HG03280 (cell line): ENCODE measurements around the gene YY1.
"Not testable (repeated sequence)": the region's sequence is repeated elsewhere in the genome, so short reads cannot be mapped to it uniquely, and the experiment has no call there.

ENCODE experiments used
- ATAC-seq: cut with Tn5 transposase; IDR thresholded peaks from one replicate; pipeline ENCODE4 v1.9.1; 2021; ENCODE audit warnings: mild to moderate bottlenecking, moderate library complexity; ENCODE audit not compliant: unreplicated experiment

The YY1 gene

DNA sequence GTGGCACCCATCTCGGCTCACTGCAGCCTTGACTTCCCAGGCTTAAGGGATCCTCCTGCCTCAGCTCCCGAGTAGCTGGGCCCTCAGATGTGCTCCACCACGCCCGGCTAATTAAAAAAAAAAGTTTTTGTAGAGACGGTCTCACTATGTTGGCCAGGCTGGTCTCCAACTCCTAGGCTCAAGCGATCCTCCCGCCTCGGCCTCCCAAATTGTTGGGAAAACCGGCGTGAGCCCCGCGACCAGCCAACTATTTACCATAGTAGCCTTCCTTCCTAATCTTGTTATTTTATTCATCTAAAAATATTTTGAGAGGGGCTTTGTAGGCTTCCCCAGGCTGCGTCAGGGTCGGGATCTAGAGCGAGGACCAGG, 25.4 kb upstream of the YY1 start:
- no peak for ATAC-seq

DNA sequence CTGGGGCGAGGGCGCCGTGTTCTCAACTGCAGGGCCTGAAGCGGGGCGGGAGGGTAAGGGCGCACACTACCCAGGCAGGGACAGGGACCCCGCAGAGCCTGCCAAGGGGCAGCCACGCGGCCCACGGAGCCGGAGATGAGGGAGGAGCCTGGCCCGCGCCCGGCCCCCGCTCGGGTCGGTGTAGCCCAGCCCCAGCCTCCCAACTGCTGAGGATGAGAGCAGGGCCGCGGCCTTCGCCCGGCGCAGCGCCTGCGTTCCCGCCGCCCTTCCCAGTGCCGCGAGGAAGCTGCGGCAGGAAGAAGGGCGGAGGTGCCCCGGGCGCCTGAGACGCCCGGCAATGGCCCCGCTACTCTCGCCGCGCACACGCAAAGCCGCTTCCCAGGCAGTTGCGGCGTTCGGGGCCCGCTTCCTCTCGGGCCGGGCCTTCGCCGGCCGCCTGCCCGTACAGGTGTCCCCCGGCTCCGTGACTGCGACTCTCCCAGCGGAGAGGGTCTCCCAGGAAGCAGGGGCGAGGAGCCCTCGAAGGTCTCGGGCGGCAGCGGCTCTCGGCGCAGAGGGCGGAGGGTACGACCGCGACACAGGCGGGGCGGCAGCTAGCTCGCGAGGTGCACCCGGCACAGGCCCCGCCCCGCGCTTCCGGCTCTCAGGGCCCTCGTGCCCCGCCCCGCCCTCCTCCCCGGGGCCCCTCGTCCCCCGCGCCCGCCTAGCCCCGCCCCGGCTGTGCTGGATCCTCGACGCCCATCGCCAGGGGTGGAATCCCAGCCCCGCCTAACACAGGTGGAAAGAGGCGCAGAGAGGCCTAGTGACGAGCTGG, 24.8 kb upstream of the YY1 start:
- peak; percentile 93 for ATAC-seq

DNA sequence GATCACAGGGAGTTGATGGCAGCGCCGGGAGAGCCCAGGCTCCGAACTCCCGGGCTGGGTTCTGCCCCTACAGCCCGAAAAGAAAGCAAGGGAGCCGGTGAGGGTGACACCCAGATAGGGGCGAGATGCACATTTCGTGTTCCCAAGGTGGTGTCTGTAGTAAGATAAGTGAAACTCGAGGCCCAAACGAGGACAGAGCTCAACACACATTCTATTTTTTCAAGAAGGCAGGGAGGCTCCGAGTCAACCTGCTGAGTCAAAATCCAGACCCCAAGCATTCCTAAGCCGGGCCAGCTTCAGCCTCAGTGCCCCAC, 24.2 kb upstream of the YY1 start:
- no peak for ATAC-seq

DNA sequence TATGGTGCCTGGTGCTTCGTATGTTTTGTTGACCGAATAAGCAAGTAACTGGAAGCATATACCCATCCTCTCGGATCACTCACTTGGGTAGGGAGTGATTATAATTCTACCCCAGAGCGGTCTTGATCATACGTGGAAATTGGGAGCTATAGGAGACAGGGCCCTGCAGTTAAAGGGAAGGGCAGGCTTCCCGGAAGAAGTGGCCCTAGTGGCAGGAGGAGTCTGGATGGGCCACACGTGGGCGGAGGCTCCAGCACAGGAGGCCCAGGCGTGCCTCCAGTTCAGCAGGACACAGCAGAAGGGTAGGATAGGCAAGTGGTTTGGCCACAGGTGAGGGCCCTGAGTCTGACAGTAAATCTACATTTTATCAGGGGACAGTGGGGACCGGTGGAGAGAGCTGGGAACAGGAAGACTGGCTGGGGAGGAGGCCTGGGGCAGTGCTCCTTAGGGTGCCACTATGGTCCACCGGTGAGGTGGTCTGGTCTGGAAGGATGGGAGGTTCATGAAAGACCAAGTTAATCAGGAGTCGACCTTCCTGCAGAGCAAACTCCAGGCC, 23.5 kb upstream of the YY1 start:
- ATAC-seq: no peak

DNA sequence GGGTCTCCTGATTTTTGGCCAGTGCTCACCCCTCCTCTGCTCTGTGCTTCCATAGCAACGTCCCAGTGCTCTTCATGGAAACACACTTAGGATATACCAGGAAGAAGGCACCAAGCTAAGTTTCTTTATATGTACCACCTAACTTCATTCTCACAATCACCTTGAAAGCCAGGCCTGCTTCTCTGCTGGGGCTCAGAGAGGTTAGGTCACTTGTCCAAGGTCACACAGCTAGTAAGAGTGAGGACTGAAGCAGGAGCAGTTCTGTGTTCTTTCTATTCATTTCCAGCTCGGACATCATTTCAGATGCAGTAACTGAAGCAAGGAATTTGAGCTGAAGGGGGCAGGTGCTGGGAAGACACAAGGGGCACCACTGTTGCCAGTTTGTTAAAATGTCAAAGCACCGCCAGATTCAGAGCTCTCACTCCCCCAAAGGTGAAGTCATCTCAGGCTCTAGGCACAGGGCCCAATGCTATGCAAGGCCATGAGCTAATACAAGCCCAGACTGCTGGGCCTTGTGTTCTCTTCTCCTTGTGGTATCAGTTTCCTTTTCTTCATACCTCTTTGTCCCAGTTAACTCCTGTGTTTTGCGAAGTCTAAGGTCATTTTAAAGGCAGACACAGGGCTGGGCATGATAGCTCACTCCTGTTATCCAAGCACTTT, 19.7 kb upstream of the YY1 start:
- no peak for ATAC-seq

DNA sequence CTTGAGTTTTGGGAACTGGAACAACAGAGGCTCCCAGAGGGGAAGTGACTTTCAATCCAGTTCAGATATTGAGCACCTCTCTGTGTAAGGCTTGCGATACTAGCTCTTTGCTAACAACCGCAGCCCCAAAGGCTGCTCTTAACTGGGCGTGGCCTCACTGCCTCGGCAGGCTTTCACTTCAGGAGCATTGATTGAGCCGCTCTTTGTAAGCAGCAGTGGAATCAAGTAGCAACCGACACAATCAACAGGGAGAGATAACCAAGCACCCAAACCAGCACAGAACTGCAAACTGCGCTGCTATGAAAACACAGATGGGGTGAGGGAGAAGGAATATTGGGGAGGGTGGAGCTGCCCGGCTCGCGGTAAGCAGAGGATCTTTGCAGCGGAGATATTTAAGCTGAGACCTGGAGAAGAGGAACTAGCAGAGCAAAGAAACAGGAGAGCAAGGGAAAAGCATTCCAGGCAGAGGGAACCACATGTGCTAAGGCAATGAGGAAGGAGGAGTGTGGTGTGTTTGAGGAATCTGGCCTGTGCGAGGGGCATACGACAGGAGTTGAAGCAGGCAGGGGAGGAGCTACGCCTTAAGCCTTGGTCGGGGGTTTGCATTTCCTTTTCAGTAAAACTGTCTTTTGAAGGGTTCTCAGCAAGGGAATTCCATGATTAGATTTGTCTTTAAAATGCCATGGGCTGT, 17.3 kb upstream of the YY1 start:
- peak; percentile 93 for ATAC-seq

DNA sequence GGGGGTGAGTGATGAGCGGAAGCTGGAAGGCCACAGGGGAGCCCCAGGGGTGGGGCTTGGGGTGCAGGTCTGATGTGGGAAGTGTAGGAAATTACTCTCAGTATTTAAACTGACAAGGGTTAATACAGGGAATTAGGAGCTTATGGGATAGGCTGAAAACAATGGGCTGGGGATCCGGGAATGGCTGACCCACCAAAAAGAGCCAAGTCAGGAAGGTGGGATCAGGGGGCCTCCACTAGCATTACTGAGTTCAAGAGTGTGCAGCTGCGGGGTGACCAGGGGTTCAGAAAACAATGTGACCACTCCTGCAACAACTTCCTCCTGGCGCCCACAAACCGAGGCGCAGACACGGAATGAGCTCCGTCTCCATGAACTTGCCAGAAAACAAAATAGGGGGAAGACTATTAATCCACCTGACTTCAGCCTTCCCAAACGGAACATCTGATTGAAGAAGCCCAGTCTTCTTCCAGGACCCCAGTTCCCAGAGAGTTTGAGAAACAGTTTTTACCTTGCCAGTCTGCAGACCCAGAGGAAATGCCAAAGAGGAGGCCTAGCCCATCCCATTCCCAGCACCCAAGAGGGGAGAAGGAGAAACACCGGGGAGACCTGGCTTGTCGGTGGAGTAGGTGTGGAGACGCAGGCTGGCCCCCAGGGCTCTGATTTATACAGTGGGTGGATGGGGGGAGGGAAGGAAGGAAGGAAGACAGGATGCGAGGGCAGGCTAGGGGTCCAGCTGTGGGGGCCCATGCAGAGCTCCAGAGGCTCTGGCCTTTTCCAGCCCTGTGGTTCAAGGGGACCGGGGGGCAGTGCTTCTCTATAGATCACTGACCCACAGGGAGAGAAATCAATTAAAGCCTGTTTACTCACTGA, 16.5 kb upstream of the YY1 start:
- no peak for ATAC-seq

DNA sequence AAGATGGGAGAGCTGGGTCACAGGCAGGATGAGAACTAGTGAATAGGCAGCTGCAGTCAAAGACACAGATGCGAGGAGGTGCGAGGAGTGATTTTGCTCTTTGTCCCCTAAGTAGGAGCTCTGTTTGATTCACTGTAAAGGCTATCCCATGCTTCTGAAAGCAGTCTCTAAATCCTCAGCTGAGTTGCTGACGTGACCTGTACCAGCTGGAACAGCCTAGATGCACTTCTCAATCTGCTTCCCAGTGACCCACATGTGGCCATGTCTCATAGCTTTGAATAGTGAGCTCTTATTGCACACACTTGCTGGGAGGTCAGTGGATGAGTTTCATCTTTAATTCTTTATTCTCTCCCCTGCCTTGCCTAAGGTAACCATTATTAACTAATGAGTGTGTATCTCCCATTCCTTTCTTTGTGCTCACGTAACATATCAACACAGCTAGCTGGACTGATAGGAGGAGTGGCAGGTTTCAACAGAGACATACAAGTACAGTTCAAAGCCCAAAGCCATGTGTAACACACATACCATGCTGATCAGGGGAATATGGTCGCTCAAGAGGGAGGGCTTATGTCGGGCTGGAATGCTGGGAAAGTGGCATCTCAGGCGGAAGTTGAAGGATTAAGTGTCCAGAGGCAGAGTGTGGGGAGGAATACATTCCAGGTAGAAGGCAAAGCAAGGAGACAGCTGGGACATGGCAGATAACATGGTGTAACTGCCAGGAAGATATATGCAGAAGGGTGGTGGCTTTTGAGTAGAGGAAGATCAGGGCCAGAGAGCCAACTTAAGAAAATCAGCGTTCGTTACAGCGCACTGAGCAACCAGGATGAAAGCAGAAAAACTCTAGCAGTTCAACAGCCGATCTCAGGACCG, 15.4 kb upstream of the YY1 start:
- ATAC-seq: no peak

DNA sequence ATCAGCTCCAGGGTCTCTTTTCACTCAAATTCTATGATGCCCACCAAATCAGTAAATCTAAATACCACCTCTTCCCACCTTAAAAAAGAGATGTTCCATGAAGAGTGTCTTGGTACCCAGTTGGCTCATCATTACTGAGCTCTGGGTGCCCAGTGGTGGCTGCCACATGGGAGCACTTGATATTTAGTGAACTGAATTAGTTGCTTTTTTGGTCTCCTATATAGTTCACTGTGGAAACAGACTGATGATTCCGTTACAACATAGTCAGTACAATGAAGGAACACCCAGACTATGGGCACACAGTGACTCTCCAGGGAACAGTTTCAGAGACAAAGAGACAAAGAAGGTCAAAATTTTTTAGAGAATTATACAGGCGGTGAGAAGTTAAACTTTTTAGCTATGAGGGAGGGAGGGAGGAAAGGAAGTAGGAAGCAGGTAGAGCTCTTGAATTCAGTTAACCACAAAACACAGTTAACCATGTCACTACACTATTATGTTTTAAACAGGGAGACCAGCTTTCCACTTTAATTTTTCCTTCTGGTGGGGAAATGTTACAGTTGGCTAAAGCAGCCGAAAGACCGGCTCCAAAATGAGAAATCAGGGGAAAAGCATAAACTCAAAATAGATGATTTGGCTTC, 14.6 kb upstream of the YY1 start:
- no peak for ATAC-seq

DNA sequence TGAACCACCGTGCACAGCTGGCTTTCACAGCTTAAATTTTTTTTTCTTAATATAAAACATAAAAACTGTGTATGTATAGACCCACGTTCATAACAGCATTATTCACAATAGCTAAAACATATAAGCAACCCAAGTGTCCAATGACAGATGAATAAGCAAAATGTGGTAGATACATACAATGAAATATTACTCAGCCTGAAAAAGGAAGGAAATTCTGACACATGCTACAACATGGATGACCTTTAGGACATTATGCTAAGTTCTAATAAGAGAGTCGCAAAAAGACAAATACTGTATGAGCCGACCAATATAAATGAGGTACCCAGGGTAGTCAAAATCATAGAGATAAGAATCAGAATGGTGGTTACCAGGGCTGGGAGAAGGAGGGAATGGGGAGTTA, 13.8 kb upstream of the YY1 start:
- ATAC-seq: no peak

DNA sequence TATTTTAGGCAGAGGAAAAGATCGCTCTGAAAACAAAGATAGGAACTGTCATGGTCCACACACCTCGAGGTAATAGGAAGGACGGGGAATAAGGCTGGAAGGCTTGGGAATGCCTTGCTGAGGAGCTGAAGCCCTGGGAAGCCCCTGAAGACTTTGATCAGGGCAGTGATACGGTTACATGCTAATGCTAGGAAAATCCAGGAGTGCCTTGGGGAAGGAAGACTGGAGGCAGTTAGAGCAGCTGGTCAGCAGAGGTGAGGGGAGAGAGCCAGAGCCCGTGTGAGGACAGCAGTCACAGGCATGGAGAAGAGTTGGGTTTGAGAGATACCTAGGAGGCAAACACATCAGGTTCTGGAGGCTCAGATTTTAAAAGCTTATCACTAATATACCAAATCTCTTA, 8.6 kb upstream of the YY1 start:
- ATAC-seq: no peak

DNA sequence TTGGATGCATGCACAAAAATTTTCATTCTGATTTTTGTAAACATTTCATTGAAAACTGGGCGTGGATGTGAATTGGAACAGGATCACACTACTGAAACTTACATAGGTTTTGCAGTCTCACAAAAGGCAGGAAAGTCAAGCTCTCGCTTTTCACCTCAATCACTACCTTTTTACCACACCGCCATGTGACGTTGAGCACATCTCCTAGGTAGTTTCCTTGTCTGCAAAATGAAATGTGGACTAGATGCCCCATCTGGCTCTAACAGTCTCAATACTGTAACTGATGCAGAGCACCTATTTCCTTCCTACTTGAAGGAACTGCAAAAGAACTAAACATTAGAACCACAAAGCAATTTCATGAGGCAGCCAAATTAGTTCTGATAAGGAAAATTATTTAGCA, 4.4 kb upstream of the YY1 start:
- no peak for ATAC-seq

DNA sequence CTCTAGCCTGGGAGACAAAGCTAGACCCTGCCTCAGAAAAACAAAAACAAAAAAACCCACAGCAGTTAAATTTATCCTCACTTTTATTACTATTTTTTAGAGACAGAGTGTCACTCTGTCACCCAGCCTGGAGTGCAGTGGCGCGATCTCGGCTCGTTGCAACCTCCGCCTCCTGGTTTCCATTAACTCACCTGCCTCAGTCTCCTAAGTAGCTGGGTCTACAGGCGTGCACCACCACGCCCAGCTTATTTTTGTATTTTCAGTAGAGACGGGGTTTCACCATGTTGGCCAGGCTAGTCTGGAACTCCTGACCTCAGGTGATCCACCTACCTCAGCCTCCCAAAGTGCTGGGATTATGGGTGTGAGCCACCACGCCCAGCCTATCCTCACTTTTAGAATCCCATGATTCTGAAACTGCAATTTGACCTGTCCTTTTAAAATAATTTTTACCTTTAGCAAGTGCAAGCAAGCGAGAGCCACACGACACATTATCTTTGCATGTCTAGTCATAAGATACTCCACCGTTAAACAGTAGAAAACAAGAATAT, 2.6 kb upstream of the YY1 start:
- not testable (repeated sequence) for ATAC-seq

DNA sequence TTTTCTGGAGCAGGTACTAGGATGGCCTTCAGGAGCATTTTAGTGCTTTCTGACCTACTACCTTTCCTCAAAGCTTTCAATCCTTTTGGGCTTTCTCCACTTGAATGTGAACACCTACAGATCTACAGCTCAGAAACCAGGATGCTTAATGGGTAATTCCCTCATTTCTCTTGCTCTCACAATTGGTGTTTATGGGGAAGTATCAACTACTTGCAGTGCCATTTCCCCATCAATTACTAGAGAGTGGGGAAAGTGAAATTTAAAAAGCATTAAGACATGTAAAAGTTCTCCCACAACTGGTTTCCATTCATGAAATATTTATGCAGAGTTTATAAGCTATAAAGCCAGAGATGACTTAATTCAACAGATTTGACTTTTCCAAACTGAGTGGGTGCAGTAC, 2.1 kb upstream of the YY1 start:
- ATAC-seq: no peak

DNA sequence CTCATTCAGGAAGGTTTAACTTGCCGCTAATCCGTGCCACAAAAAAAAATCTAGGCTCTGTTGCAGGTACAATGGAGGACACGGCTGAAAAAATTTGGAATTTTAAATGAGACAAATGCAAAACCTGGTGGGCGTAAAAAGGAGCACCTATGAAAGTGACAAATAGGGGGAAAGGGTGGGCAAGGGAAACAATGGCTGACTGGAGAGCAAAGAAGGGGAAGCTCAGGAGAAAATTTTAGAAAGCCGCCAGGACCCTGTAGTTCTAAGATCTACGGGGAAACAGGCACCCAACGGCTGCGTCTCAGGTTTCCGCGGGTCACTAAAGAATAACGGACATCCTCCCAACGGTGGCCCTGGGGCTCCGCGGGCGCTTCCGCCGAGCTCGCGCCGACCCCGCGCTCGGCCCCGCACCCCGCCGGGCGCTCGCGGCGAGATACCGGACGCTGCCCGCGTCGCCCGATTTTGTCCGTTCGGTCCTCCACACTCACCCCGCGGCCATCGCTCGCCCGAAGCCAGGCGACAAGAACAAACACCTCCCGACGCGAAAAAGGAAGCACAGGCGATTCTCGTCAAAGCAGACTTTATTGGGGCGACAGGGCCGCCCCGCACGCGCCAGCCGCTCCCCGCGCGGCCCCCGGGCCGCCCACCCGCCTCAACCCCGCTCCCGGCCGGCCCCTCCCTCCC, 1.1 kb upstream of the YY1 start:
- no peak for ATAC-seq

DNA sequence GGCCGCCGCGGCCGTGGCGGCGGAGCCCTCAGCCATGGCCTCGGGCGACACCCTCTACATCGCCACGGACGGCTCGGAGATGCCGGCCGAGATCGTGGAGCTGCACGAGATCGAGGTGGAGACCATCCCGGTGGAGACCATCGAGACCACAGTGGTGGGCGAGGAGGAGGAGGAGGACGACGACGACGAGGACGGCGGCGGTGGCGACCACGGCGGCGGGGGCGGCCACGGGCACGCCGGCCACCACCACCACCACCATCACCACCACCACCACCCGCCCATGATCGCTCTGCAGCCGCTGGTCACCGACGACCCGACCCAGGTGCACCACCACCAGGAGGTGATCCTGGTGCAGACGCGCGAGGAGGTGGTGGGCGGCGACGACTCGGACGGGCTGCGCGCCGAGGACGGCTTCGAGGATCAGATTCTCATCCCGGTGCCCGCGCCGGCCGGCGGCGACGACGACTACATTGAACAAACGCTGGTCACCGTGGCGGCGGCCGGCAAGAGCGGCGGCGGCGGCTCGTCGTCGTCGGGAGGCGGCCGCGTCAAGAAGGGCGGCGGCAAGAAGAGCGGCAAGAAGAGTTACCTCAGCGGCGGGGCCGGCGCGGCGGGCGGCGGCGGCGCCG, 381 bp downstream of the YY1 start:
- ATAC-seq: no peak

DNA sequence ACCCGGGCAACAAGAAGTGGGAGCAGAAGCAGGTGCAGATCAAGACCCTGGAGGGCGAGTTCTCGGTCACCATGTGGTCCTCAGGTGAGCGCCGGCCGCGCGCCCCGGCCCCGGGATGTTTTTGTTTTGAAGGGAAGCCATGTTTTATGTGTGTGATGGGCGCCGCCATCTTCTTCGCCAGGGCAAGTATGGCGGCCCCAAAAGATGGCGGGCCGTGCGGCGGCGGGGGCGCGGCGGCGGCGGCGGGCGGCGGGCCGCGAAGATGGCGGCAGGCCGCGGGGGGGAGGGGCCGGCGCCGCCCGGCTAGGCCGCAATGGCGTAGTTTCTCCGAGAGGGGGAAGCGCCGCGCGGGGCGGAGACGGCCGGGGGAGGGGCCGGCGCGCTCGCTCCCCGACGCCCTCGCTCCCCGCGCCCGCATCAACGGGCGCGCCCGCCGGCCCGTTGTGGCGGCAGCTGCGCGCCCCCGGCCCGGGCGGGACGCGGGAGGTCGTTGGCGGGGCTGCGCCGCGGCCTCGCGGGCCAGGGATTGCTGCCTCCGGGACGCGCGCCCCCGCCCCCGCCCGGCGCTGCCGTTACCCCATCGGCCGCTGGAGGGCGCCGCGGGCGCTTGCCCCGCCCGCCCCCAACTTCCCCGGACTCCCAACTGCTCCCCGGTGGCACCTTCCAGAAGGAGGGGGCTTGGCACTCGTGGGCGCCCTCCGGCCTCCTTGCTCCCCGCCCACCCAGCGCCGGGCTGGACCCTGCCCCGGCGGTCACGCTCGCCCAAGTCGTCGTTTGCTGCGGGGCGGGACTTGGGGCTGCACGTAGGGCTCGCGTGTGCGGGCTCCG, 1.1 kb downstream of the YY1 start:
- peak; percentile 42 for ATAC-seq

DNA sequence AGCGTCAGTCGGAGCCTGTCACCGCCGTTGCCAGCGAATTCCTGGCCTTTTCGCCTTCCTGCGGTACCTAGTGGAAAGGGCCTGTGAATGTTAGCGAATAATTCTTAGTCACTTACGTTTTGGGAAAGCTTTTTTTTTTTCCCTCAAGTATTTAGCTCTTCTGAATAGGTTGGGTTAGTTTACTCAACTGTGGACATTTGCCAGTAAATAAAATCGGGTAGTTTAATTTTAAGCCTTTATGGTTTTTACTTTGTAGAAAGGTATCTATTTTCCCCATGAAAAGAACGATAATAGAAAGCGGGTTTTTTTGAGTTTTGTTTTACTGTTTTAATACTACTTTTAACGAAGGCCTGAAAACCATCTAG, 1.7 kb downstream of the YY1 start:
- ATAC-seq: no peak
